Ramos (cell line): ENCODE data around the gene LILRA6.
"Not testable (repeated sequence)": the region's sequence is repeated elsewhere in the genome, so short reads cannot be mapped to it uniquely, and the experiment has no call there.

Experiments
- in situ Hi-C: fragments of 300-500 bp; cut with MboI; formaldehyde crosslinking; loops from one replicate; pipeline ENCODE4 v1.14.3; 2022; ENCODE audit warnings: low sequenced_read_pairs; ENCODE audit not compliant: unreplicated experiment

The LILRA6 gene

GRCh38 chr19:54209811-54210494 lies 32.6 kb downstream of the LILRA6 start:
- in situ Hi-C loops = no loop called here

DNA sequence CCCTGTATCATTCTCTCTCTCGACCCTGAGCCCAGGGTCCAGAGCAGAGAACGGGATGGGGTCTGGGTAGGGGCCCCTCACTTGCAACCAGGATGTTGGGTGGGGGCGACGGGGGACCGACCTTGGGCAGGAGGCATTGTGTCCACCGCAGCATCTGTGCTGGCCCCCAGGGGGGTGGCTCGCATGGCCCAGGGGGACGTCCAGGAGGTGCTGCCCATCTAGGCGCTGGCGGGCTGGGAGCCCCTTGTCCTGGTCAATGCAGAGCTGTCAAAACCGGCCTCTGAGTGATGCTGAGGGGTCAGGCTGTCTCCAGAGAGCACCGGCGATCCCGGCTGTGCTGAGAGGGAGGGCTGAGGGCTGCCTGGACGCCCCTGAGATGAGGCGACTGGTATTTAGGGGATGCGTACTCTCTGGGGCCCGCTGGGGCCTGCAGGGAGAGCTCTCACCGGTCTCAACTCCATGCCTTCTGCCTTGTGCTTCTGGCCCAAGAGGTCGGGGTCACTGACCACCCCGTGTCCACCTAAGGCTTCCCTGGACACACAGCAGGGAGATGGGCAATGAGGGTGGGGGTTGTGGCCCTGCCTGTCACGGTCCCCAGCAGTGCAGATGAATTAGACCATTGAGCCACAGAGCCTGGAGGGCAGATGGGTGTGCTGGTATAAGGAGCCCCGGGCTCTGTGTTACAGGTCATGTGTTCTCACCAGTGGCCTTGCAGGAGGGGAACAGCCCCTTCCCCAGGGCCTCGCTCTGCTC lies 33.4 kb downstream of the LILRA6 start:
- in situ Hi-C loops = no loop called here

GRCh38 chr19:54208784-54209057 lies 33.9 kb downstream of the LILRA6 start:
- in situ Hi-C loops = no loop called here

DNA sequence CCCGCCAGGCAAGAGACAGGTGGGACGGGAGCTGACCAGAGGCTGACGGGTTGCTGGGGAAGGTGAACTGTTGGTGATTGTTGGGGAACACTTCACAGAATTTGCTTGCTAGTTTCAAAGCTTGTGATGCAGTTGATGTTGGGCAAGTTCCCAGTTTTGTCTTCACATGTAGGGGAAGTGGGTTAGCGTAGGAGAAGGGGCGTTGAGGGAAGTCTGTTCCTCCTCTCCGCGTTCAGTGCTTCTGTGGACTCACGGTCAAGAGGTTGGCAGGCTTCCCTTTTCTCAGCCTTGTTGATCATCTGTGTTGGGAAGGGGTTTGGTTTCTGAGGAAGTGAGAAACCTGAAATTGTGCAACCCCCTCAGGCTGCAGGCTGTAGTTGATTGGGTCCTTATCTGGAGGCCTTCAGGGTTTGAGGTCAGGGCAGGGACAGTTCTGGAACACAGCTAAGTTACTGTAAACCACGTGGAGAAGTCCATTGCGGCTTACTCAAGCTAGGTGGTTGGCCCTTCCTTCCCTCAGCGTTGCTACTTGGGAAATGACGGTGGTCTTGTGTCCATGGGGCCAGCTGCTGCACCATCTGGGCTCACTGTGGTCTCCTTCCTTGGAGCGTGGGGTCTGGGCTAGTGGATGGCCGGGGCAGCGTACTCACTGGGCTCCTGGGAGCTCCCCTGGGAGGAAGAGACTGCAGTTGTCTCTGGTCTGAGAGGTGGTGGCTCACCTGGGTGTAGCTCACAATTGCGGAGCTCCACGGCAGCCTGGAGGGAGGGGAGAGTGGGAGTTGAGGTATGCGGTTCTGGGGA lies 34.4 kb downstream of the LILRA6 start:
- in situ Hi-C loops = no loop called here

DNA sequence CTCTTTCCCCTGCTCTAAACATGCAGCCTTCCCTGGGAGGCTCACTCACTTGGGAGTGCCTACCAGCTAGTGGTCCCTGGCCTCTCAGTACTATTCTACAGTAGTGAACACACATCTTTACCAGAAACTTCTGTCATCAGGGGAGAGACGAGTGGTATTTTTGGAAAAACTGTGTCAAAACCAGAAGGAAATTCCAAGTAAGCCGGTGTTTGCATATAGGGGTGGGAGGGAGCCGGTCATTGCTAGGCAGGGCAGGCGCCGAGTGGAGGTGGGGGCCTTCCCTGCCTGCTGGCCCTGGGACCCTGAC lies 35.0 kb downstream of the LILRA6 start:
- in situ Hi-C loops = no loop called here

DNA sequence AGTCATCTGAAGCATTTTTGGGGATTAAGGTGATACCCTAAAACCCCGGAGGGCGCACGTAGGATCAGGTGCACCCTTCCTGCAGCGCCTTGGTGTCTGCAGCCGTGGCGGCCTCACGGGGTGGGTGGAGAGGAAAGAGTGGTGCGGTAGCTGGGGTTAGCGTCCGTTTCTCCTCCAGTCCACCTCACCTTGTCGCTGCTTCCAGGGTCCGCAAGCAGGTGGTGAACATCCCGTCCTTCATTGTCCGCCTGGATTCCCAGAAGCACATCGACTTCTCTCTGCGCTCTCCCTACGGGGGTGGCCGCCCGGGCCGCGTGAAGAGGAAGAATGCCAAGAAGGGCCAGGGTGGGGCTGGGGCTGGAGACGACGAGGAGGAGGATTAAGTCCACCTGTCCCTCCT lies 35.4 kb downstream of the LILRA6 start:
- in situ Hi-C loops = not testable (repeated sequence)

GRCh38 chr19:54206831-54207177 lies 35.8 kb downstream of the LILRA6 start:
- in situ Hi-C loops = no loop called here

DNA sequence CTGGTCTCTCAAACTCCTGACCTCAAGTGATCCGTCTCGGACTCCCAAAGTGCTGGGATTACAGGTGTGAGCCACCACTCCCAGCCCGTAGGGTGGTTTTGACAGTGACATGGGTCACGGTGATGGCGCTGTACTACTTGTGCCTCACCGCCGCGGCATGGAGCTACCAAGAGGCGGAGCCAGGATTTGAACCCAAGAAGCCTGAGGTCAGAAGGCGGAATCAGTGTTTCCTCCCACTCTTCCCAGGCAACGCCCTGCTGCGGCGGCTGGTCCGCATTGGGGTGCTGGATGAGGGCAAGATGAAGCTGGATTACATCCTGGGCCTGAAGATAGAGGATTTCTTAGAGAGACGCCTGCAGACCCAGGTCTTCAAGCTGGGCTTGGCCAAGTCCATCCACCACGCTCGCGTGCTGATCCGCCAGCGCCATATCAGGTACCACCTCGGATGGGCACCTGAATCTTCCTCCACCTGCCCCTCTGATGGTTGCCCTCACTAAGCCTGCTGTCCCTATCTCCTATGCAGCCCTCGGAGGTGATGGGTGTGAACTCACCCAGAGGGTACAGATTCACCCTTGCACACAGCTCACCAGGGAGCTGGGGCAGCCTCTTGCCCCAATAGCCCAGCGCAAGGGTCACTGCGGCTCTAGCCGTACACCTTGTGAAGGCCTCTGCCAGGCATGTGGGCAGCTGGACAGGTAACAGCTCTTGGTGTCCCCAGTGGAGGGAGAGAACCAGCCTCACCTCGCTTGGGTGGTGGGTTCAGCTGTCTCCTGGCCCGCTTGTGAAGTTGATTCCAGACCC lies 36.4 kb downstream of the LILRA6 start:
- in situ Hi-C loops = no loop called here

DNA sequence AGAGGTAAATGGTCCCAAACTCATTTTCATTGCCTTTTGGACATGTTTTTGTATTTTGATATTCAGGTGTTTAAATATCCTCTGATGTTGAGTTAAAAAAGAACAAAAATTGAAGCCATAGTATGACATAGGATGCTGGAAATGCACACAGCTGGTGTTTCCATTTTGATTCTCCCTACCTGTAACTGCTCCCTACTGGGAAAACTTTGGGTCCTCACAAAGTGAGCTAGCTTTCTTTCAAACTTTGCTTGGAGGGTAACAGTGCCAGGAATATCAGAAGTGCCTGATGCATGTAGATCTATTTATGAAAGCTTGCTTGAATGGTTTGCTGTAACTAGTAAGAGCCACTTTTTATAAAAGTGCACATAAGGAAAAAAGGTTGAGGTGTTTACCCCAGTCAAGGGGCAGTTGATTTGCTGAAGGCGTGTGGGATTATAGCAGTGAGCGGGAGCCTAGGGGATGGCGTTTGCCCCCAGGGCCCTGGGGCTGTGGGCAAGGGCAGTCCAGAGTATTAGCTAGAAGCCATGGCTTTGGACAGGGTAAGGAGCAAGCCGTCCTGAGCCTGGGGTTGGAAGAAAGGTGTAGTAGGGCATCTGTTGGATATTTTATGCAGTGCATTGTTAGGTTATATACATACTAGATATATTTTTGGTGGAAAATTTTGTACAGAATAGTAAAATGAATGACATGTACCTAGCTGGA lies 37.7 kb downstream of the LILRA6 start:
- in situ Hi-C loops = no loop called here

DNA sequence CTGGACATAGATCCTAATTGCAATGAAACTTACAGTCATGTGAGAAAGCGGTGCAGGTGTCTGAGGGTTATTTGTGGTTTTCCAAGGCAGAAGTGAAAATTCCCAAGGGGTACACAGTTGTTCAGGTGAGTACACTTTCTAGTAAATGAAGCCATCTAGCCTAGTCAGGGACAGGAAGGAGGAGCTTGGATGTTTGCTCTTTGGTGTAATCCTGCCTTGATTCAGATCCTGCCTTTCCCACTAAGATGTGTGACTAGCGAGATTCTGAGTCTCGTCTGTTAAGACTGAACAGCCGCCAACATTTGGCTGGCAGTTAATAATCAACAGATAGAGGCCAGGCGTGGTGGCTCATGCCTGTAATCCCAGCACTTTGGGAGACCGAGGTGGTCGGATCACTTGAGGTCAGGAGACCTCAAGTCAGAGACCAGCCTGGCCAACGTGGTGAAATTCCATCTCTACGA lies 39.4 kb downstream of the LILRA6 start:
- in situ Hi-C loops = no loop called here

DNA sequence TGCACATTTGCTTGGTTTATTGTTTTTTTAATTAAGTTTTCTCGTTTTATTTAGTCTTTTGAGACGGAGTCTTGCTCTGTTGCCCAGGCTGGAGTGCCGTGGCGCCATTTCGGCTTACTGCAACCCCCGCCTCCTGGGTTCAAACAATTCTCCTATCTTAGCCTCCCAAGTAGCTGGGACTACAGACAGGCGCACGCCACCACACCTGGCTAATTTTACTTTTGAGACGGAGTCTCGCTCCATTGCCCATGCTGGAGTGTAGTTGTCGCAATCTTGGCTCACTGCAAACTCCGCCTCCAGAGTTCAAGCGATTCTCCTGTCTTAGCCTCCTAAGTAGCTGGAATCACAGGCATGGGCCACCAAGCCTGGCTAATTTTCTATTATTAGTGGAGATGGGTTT lies 40.6 kb downstream of the LILRA6 start:
- in situ Hi-C loops = no loop called here

GRCh38 chr19:54201172-54201701 lies 41.4 kb downstream of the LILRA6 start:
- in situ Hi-C loops = no loop called here

DNA sequence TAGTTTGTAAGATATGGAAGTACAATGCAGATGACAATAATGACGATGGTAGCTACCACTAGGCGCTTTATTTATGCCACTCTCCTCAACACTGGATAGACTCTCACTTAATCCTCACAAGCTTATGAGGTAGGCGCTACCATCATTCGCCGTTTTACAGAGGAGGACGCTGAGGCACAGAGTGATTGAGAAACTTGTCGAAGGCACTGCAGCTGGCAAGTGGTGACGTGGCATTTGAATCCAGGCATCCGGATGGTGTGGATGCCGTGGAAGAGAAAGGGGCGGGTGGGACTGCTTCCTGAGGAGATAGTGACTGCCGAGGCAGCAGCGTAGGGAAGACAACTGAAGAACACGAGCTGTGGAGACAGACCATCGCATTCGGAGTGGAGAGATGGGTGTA lies 43.2 kb downstream of the LILRA6 start:
- in situ Hi-C loops = loop anchor here (25.0 kb wide), 1 partner anchor 1463 kb away; the partner anchor contains the start of gene U2AF2

DNA sequence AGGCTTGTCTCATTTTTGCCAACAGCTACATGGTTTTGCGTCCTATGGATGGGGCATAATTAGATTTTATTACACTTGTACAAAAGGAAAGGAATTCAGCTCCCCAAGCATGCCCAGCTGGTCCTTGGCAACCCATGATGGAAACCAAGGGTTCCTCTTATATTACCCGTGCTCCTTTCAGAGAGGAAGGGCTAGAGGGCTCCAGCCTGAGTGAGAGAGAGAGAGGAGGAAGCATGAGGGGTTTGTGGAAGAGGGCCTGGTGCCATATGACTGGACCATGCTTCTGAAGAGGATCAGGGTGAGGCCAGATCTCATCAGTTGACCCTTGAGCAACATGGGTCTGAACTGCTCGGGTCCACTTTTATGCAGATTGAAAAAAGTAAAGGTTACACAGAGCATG lies 45.5 kb downstream of the LILRA6 start:
- in situ Hi-C loops = loop anchor here (25.0 kb wide), 1 partner anchor 1465 kb away; the partner anchor contains the start of gene U2AF2

DNA sequence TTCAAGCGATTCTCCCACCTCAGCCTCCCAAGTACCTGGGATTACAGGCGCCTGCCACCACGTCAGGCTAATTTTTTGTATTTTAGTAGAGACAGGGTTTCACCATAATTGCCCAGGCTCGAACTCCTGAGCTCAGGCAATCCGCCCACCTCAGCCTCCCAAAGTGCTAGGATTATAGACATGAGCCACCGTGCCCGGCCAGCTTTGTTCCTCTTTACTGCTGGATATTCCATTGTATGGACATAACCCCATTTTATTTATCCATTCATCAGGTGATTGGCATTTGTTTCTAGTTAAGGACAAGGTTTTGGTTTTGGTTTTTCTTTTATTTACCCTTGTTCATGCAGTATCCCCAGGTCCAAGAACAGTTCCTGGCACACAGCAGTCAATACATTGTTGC lies 46.1 kb downstream of the LILRA6 start:
- in situ Hi-C loops = loop anchor here (25.0 kb wide), 1 partner anchor 1466 kb away; the partner anchor contains the start of gene U2AF2

DNA sequence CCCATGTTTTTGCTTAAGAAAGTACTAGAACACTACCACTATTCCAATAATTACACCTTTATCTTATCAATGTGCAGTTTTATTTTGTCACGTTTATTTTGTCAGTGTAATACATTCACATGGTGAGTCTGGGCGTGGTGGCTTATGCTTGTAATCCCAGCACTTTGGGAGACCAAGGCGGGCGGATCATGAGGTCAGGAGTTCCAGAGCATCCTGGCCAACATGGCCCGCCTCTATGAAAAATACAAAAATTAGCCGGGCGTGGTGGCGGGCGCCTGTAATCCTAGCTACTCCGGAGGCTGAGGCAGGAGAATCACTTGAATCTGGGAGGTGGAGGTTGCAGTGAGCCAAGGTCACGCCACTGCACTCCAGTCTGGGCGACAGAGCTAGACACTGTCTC lies 48.1 kb downstream of the LILRA6 start:
- in situ Hi-C loops = loop anchor here (25.0 kb wide), 1 partner anchor 1468 kb away; the partner anchor contains the start of gene U2AF2

DNA sequence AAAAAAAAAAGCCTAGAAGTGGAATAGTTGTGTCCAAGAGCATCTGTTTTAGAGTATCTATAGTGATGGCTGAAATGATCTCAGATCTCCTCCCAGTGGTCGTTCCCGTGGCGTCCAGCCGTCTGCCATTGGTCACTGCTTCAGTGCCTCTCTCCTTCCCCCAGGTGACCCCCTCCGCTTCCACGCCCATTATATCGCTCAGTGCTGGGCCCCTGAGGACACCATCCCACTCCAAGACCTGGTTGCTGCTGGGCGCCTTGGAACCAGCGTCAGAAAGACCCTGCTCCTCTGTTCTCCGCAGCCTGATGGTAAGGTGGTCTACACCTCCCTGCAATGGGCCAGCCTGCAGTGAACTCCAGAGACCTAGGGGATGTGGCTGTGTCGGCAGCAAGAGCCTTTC lies 49.6 kb downstream of the LILRA6 start:
- in situ Hi-C loops = loop anchor here (25.0 kb wide), 1 partner anchor 1469 kb away; the partner anchor contains the start of gene U2AF2

GRCh38 chr19:54191811-54192453 lies 50.7 kb downstream of the LILRA6 start:
- in situ Hi-C loops = loop anchor here (25.0 kb wide), 1 partner anchor 1470 kb away; the partner anchor contains the start of gene U2AF2
